Mesenchymal stem cell (in vitro differentiated cells and primary cell): ENCODE data around the gene NUDT19.

Experiments used
- DNase-seq: peaks from one replicate; pipeline ENCODE4 v3.0.0-alpha.2; 2013
- H2AFZ ChIP-seq: one replicate; pipeline ENCODE4 v1.6.1; 2013; ENCODE audit warnings: low read depth, mild to moderate bottlenecking, control low read depth, inconsistent platforms, low read length, moderate library complexity
- H2AK5ac ChIP-seq: 2 replicates; pipeline ENCODE4 v1.6.1; 2013; ENCODE audit warnings: low read length, moderate library complexity, mild to moderate bottlenecking, inconsistent platforms; ENCODE audit not compliant: severe bottlenecking
- H2BK120ac ChIP-seq: one replicate; pipeline ENCODE4 v1.6.1; 2013; ENCODE audit warnings: low read depth, mild to moderate bottlenecking, inconsistent platforms, low read length, moderate library complexity
- H2BK12ac ChIP-seq, 2 experiments: one replicate each; pipeline ENCODE4 v1.6.1; 2013; ENCODE audit warnings: inconsistent platforms in 2 of 2, low read length in 2 of 2, mild to moderate bottlenecking in 2 of 2, moderate library complexity in 2 of 2, control low read depth in 1 of 2
- H2BK15ac ChIP-seq: one replicate; pipeline ENCODE4 v1.6.1; 2013; ENCODE audit warnings: mild to moderate bottlenecking, low read depth, inconsistent platforms; ENCODE audit not compliant: poor library complexity, severe bottlenecking
- H2BK5ac ChIP-seq: 2 replicates; pipeline ENCODE4 v1.6.1; 2013; ENCODE audit warnings: low read depth, mild to moderate bottlenecking, low read length, control low read depth, inconsistent platforms; ENCODE audit not compliant: poor library complexity, severe bottlenecking
- H3K14ac ChIP-seq, 2 experiments: one replicate each; pipeline ENCODE4 v1.6.1; 2013; ENCODE audit warnings: inconsistent platforms in 2 of 2, low read length in 2 of 2, control low read depth in 1 of 2, mild to moderate bottlenecking in 1 of 2, moderate library complexity in 1 of 2
- H3K18ac ChIP-seq, 2 experiments: one replicate each; pipeline ENCODE4 v1.6.1; 2013; ENCODE audit warnings: inconsistent platforms in 2 of 2, low read length in 2 of 2, control low read depth in 1 of 2, low read depth in 1 of 2, mild to moderate bottlenecking in 1 of 2
- H3K23ac ChIP-seq, 2 experiments: one replicate each; pipeline ENCODE4 v1.6.1; 2013; ENCODE audit warnings: inconsistent platforms in 2 of 2, low read length in 2 of 2, mild to moderate bottlenecking in 2 of 2, moderate library complexity in 2 of 2, control low read depth in 1 of 2
- H3K27ac ChIP-seq: 2 replicates; pipeline ENCODE4 v1.5.1; 2013; ENCODE audit warnings: mild to moderate bottlenecking, moderate library complexity, low read length, control low read depth, inconsistent platforms; ENCODE audit not compliant: poor library complexity, severe bottlenecking
- H3K27me3 ChIP-seq, 2 experiments: 2 replicates each; pipeline versions ENCODE4 v1.6.1 to v1.7.0; 2013; ENCODE audit warnings: low read length in 2 of 2, mild to moderate bottlenecking in 2 of 2, moderate library complexity in 2 of 2, control low read depth in 1 of 2, inconsistent platforms in 1 of 2; ENCODE audit not compliant: control insufficient read depth in 1 of 2, insufficient read depth in 1 of 2
- H3K36me3 ChIP-seq, 2 experiments: 2 replicates each; pipeline versions ENCODE4 v1.6.1 to v1.7.0; 2013; ENCODE audit warnings: low read length in 2 of 2, control low read depth in 1 of 2, inconsistent platforms in 1 of 2, low read depth in 1 of 2, mild to moderate bottlenecking in 1 of 2; ENCODE audit not compliant: insufficient read depth in 2 of 2, control insufficient read depth in 1 of 2
- H3K4ac ChIP-seq, 2 experiments: one replicate each; pipeline ENCODE4 v1.6.1; 2013; ENCODE audit warnings: inconsistent platforms in 2 of 2, low read length in 2 of 2, mild to moderate bottlenecking in 2 of 2, moderate library complexity in 2 of 2, control low read depth in 1 of 2, low read depth in 1 of 2
- H3K4me1 ChIP-seq: 2 replicates; pipeline ENCODE4 v1.6.1; 2013; ENCODE audit warnings: low read depth, low read length, control low read depth; ENCODE audit not compliant: control insufficient read depth, insufficient read depth
- H3K4me2 ChIP-seq: 2 replicates; pipeline ENCODE4 v1.6.1; 2013; ENCODE audit warnings: low read length, mild to moderate bottlenecking, inconsistent platforms; ENCODE audit not compliant: poor library complexity, severe bottlenecking
- H3K4me3 ChIP-seq, 2 experiments: 2 replicates each; pipeline versions ENCODE4 v1.5.1 to v1.7.0; 2013; ENCODE audit warnings: low read length in 2 of 2, mild to moderate bottlenecking in 2 of 2, control low read depth in 1 of 2, low read depth in 1 of 2; ENCODE audit not compliant: insufficient read depth in 1 of 2
- H3K79me1 ChIP-seq: replicated peaks from 2 replicates; pipeline ENCODE4 v1.6.1; 2013; ENCODE audit warnings: mild to moderate bottlenecking, control low read depth, low read length, inconsistent platforms; ENCODE audit not compliant: poor library complexity, severe bottlenecking
- H3K9ac ChIP-seq: 2 replicates; pipeline ENCODE4 v1.7.0; 2013; ENCODE audit warnings: mild to moderate bottlenecking, low read length, moderate library complexity
- H3K9me3 ChIP-seq: 2 replicates; pipeline ENCODE4 v1.7.0; 2013; ENCODE audit warnings: mild to moderate bottlenecking, low read length; ENCODE audit not compliant: control insufficient read depth
- H4K8ac ChIP-seq: one replicate; pipeline ENCODE4 v1.6.1; 2013; ENCODE audit warnings: inconsistent platforms, mild to moderate bottlenecking, low read length, moderate library complexity
- H4K91ac ChIP-seq: one replicate; pipeline ENCODE4 v1.6.1; 2013; ENCODE audit warnings: mild to moderate bottlenecking, low read length, inconsistent platforms
- WGBS: methylation state at CpG from one replicate; pipeline ENCODE4 v1.1.7; 2013; ENCODE audit warnings: mixed read lengths; 5-methylcytosine and 5-hydroxymethylcytosine counted together

Gene NUDT19

GRCh38 chr19:32682317-32682716 lies 9.3 kb upstream of the NUDT19 start:
- H3K4me3 ChIP-seq, result no peak overlapping the region
- H2BK5ac ChIP-seq, result no peak overlapping the region
- no peak overlapping the region for H2BK15ac ChIP-seq
- no peak overlapping the region for H3K4me2 ChIP-seq
- no peak overlapping the region for H4K91ac ChIP-seq
- no peak for DNase-seq
- no peak overlapping the region for H2AFZ ChIP-seq
- peaks cover 0 to 4% of the 10 kb centered on the region in 2 experiments for H3K36me3 ChIP-seq
- WGBS, result 85% methylated on average over 4 of the region's 4 CpGs
- H3K27ac ChIP-seq, result no peak overlapping the region
- no peak overlapping the region for H3K18ac ChIP-seq
- H3K79me1 ChIP-seq, result no peaks in the 10 kb centered on the region
- H2AK5ac ChIP-seq, result no peak overlapping the region
- H3K27me3 ChIP-seq, result peaks cover 13 to 16% of the 10 kb centered on the region in 2 experiments
- no peaks in the 10 kb centered on the region for H3K9me3 ChIP-seq
- H2BK12ac ChIP-seq, result no peak overlapping the region
- no peak overlapping the region for H3K4ac ChIP-seq
- H3K23ac ChIP-seq, result no peak overlapping the region
- H3K9ac ChIP-seq, result no peak overlapping the region
- no peak overlapping the region for H4K8ac ChIP-seq
- no peak overlapping the region for H2BK120ac ChIP-seq
- peaks cover 1% of the 10 kb centered on the region for H3K4me1 ChIP-seq
- no peak overlapping the region for H3K14ac ChIP-seq

- Histone ChIP-seq H3K9me3 (no peaks in the 10 kb centered on the region), H3K4me1 (peaks cover 3% of the 10 kb centered on the region), H3K36me3 (peaks cover 0 to 4% of the 10 kb centered on the region in 2 experiments), H3K79me1 (no peaks in the 10 kb centered on the region), H3K4me2 (no peak overlapping the region), H2BK120ac (no peak overlapping the region), H2BK12ac (no peak overlapping the region), H2BK15ac (no peak overlapping the region), H4K91ac (no peak overlapping the region), H2AFZ (no peak overlapping the region), H3K4ac (no peak overlapping the region), H3K14ac (no peak overlapping the region), H3K23ac (no peak overlapping the region), H3K9ac (no peak overlapping the region), H2AK5ac (no peak overlapping the region), H3K27ac (no peak overlapping the region), H3K18ac (no peak overlapping the region), H3K4me3 (no peak overlapping the region), H4K8ac (no peak overlapping the region), H2BK5ac (no peak overlapping the region), H3K27me3 (no peaks in the 10 kb centered on the region)
- DNase-seq, result no peak
- 93% methylated on average over 6 of the region's 6 CpGs for WGBS
Observed at GRCh38 chr19:32686847-32687475, 4.7 kb upstream of the NUDT19 start.

- Histone ChIP-seq H3K14ac (no peak overlapping the region), H4K8ac (no peak overlapping the region), H2BK12ac (no peak overlapping the region), H3K4me2 (no peak overlapping the region), H2AFZ (no peak overlapping the region), H3K9me3 (no peaks in the 10 kb centered on the region), H3K4me3 (no peak overlapping the region), H2BK120ac (no peak overlapping the region), H3K18ac (no peak overlapping the region), H3K23ac (no peak overlapping the region), H3K4ac (no peak overlapping the region), H2BK15ac (no peak overlapping the region), H3K36me3 (peaks cover 4% of the 10 kb centered on the region in 2 experiments), H3K4me1 (peaks cover 10% of the 10 kb centered on the region), H3K9ac (no peak overlapping the region), H4K91ac (no peak overlapping the region), H2AK5ac (no peak overlapping the region), H3K79me1 (peaks cover 5% of the 10 kb centered on the region), H2BK5ac (no peak overlapping the region), H3K27me3 (no peaks in the 10 kb centered on the region), H3K27ac (no peak overlapping the region)
- DNase-seq, result no peak
- WGBS, result 76% methylated on average over 3 of the region's 4 CpGs
Observed at GRCh38 chr19:32687681-32688080, 3.9 kb upstream of the NUDT19 start.

GRCh38 chr19:32688311-32688710 lies 3.3 kb upstream of the NUDT19 start:
- no peak overlapping the region for H3K9ac ChIP-seq
- H3K4me3 ChIP-seq, result no peak overlapping the region
- H3K36me3 ChIP-seq, result peaks cover 4% of the 10 kb centered on the region in 2 experiments
- no peak overlapping the region for H2BK12ac ChIP-seq
- H3K14ac ChIP-seq, result no peak overlapping the region
- H3K18ac ChIP-seq, result no peak overlapping the region
- H3K27me3 ChIP-seq, result no peaks in the 10 kb centered on the region
- no peak overlapping the region for H3K23ac ChIP-seq
- H2AFZ ChIP-seq, result no peak overlapping the region
- H2BK5ac ChIP-seq, result no peak overlapping the region
- H3K4me1 ChIP-seq, result peaks cover 11% of the 10 kb centered on the region
- no peak overlapping the region for H4K91ac ChIP-seq
- no peaks in the 10 kb centered on the region for H3K9me3 ChIP-seq
- peaks cover 6% of the 10 kb centered on the region for H3K79me1 ChIP-seq
- H2BK15ac ChIP-seq, result no peak overlapping the region
- no peak overlapping the region for H3K27ac ChIP-seq
- H3K4ac ChIP-seq, result no peak overlapping the region
- no peak overlapping the region for H3K4me2 ChIP-seq
- WGBS, result 94% methylated on average over 1 of the region's 1 CpG
- no peak overlapping the region for H2AK5ac ChIP-seq
- no peak for DNase-seq
- H2BK120ac ChIP-seq, result no peak overlapping the region
- H4K8ac ChIP-seq, result no peak overlapping the region
